GM12878 (cell line): ENCODE measurements around the gene HIPK4.

Experiments
- CHD2 ChIP-seq: IDR thresholded peaks from 2 replicates; pipeline ENCODE4 v1.6.1; 2011; ENCODE audit warnings: low read depth, low read length, improper control_type of control experiment, borderline replicate concordance
- CTCF ChIP-seq, 3 experiments: IDR thresholded peaks in 2 of 3; conservative IDR thresholded peaks in 1 of 3; 2 replicates each; pipeline ENCODE4 v1.5.1; 2011; ENCODE audit warnings: low read depth in 3 of 3, low read length in 3 of 3, mild to moderate bottlenecking in 3 of 3, control low read depth in 2 of 3, moderate library complexity in 2 of 3, inconsistent platforms in 1 of 3, mixed read lengths in 1 of 3; ENCODE audit not compliant: control insufficient read depth in 2 of 3, insufficient read depth in 1 of 3; ENCODE audit errors: extremely low read depth in 1 of 3
- EZH2 ChIP-seq: IDR thresholded peaks from 2 replicates; pipeline ENCODE4 v1.6.1; 2012; ENCODE audit warnings: low read depth, mild to moderate bottlenecking, control low read depth, inconsistent platforms, low read length, borderline replicate concordance; ENCODE audit not compliant: control insufficient read depth
- FOXK2 ChIP-seq: fragments of 450-650 bp; IDR thresholded peaks from 2 replicates; pipeline ENCODE4 v1.6.1; 2017; ENCODE audit warnings: mild to moderate bottlenecking, moderate library complexity
- HDAC2 ChIP-seq: fragments of 200-600 bp; sonication (generic); IDR thresholded peaks from 2 replicates; pipeline ENCODE4 v1.6.1; 2017
- HDAC6 ChIP-seq: fragments of 200-600 bp; sonication (generic); IDR thresholded peaks from one replicate; pipeline ENCODE4 v1.8.0; 2017; ENCODE audit warnings: antibody characterized with exemption; ENCODE audit not compliant: unreplicated experiment
- NBN ChIP-seq: fragments of 450-650 bp; IDR thresholded peaks from 2 replicates; pipeline ENCODE4 v1.6.1; 2016
- POLR2AphosphoS5 ChIP-seq: IDR thresholded peaks from 2 replicates; pipeline ENCODE4 v1.6.1; 2011; ENCODE audit warnings: mild to moderate bottlenecking, low read length, inconsistent platforms
- STAT3 ChIP-seq: IDR thresholded peaks from 2 replicates; pipeline ENCODE4 v1.6.1; 2011; ENCODE audit warnings: low read depth, low read length, improper control_type of control experiment
- SUZ12 ChIP-seq: fragments of 200-600 bp; sonication (generic); IDR thresholded peaks from one replicate; pipeline ENCODE4 v1.6.1; 2018; ENCODE audit warnings: antibody characterized with exemption, mild to moderate bottlenecking; ENCODE audit not compliant: unreplicated experiment
- TAF1 ChIP-seq: IDR thresholded peaks from 2 replicates; pipeline ENCODE4 v1.6.1; 2011; ENCODE audit warnings: mild to moderate bottlenecking, low read depth, low read length, borderline replicate concordance
- WRNIP1 ChIP-seq: IDR thresholded peaks from 2 replicates; pipeline ENCODE4 v1.6.1; 2011; ENCODE audit warnings: low read depth, low read length, improper control_type of control experiment, borderline replicate concordance
- ZNF217 ChIP-seq: fragments of 450-650 bp; IDR thresholded peaks from 2 replicates; pipeline ENCODE4 v1.6.1; 2017; ENCODE audit warnings: antibody characterized with exemption, mild to moderate bottlenecking

- TF ChIP-seq CTCF (IDR thresholded peaks at IDR 0.05 in 2 of 3, conservative IDR thresholded peaks at IDR 0.05 in 1 of 3; ENCODE audit: control insufficient read depth in 2 of 3, extremely low read depth in 1 of 3, insufficient read depth in 1 of 3, low read depth in 3 of 3, low read length in 3 of 3) (no peak), EZH2 (no peak), STAT3 (no peak), POLR2AphosphoS5 (no peak), ZNF217 (no peak), WRNIP1 (no peak), TAF1 (no peak), SUZ12 (no peak), CHD2 (no peak), HDAC2 (no peak), FOXK2 (no peak), NBN (no peak), HDAC6 (no peak)
These were observed 6.2 kb downstream of the HIPK4 start for GRCh38 chr19:40383668-40384248.
